ENCODE data around the gene MRTO4.
"Not testable (repeated sequence)": the region's sequence is repeated elsewhere in the genome, so short reads cannot be mapped to it uniquely, and the experiment has no call there.

The MRTO4 gene

DNA sequence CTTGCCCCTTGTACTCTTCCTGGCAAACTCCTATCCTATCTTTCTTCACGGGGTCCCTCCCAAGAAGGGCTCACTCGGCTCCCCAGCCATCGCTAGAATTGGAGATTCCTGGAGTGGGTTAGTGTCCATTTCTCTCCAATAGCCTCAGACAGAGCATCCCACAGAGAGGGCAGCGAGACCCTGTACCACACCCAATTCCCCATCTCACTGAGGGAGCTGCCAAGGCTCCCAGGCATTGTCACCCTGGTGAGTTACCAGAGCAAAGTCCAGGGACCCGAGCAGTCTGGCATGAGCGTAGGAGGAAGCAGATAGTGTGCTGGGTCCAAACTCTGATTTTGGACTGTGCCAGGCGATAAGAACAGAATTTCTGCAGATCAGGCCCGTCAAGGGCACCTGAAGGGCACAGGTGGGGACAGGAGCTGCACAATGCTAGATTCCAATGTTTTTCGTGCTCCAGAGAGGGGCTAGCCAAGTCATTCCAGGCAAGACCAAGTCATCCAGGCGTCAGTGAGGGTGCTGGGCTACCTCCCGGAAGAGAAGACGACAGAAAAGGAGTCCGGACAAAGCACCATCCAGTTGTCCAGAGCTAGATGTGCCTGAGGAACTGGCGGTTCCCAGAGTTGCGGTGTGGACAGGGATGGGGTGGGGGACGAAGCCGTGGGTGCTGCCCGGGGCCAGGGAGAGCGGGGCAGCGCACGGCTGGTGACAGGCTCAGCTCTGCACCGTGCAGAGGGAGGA lies 21.7 kb downstream of the MRTO4 start:
- DNase-seq = no peak

- not testable (repeated sequence) for DNase-seq
Observed at GRCh38 chr1:19273844-19274531, 22.4 kb downstream of the MRTO4 start.

GRCh38 chr1:19274636-19275035 lies 23.0 kb downstream of the MRTO4 start:
- no peak for DNase-seq

DNA sequence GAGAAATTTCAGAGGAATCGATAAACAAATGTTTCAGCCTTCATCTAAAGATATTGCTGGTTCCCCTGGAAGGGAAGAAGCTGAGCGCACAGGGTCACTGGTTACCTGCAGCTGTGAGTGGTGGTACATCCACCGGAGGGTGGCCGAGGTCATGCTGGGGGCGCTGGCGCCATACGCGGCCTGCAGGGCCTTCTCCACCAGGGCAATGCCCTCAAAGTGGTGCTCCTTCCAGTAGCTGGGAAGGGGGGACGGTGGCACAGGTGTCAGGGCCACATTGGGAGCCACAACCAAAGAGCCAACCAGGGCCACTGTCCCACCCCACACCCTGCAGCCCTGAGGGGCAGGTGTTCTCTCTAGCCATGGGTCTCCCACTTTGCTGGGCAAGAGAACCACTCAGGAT lies 32.3 kb downstream of the MRTO4 start:
- no peak for DNase-seq

- DNase-seq = no peak
Observed at GRCh38 chr1:19284881-19285280, 33.3 kb downstream of the MRTO4 start.

DNA sequence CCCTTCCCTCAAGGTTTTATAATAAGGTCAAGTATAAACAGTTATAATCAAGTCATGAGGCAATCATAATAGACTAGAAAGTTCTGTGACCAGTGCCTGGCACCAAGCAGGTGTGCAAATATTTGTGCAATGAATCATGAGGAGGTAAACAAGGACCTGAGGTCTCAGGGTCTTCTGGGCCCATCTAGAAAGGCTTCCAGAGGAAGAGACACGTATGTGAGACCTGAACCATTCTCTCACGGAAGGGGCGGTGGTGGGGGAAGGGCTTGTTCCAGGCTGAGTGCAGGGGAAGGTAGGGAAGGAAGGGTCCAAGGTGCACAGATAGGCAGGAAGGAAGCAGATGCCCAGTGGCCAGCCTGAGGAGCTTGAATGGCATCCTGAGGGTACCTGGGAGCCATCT lies 33.8 kb downstream of the MRTO4 start:
- DNase-seq = not testable (repeated sequence)

GRCh38 chr1:19285807-19286206 lies 34.2 kb downstream of the MRTO4 start:
- not testable (repeated sequence) for DNase-seq

DNA sequence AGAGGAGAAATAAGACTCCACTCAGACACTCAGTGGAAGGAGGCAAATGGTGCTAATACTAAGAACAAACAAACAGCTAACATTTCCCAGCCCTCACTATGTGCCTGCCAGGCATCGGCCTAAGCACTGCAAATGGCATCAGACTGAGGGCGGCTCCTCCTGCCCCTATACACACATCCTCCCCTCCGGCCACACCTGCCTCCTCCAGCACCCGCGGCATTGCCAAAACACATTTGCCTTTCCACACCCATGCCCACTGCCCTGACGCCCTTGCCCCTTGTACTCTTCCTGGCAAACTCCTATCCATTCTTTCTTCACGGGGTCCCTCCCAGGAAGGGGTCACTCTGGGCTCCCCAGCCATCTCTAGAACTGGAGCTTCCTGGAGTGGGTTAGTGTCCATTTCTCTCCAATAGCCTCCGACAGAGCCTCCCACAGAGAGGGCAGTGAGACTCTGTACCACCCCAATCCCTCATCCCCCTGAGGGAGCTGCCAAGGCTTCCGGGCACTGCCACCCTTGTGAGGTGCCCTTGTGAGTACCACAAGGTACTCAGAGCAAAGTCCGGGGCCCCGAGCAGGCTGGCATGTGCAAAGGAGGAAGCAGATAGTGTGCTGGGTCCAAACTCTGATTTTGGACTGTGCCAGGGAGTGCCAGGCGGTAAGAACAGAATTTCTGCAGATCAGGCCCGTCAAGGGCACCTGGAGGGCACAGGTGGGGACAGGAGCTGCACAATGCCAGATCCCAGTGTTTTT lies 36.0 kb downstream of the MRTO4 start:
- no peak for DNase-seq

DNA sequence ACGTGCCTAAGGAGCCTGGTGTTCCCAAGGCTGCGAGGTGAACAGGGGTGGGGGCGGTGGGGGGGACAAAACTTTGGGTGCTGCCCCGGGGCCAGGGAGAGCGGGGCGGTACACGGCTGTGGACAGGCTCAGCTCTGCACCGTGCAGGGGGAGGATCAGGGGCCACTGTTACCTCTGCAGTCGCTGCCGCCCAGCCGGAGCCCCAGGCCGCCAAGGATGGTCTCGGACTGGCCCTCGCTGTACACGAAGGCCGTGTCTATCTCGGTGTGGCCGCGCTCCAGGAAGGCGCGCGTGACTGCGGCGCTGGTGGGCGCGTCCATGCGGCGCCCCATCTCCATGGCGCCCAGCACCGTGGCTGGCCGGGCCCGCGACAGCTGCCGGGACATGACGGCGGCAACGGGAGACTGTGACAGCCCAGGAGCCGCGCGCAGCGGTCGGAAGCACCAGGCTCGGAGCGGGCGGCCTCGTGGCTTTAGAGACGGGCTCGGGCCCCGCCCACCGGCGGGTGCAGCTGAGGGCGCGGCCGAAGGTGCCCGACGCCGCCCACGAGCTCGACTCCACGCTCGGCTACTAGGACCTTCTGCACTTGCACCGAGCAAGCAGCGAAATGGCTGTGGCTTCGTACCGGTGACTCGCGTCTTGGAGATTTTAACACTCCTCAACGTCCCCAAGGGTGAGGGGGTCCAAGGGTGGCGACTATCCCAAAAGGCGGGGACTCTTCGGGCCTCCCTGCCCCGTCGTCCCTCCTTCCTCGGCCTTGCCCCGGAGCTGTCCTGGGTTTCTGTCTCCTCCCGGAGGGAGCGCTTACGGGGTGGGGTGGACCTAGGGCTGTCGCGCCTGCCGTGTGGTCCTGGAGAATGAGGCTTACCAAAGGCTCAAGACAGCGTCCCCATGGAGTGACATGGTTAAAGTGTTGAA lies 37.0 kb downstream of the MRTO4 start, which contains the start of gene AKR7A3:
Gene AKR7A3 (minus strand): TSS at position 447 of the 918 bp plus-strand sequence. CDS start 61 bp downstream, at position 386.
- DNase-seq = peak; percentile 68

DNA sequence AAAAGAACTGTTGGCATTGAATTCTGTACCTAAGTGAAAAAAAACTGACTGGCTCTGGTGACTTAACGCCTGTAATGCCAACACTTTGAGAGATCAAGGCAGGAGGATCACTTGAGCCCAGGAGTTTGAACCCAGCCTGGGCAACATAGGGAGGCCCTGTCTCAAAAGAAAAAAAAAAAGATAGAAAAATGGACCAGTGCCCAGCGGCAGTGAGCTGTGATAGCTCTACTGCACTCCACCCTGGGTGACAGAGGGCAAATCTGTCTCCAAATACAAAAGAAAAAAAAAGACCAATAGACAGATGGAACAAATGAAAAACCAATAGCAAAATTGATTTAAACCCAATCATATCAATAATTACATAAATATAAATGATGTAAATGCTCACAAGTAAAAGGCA lies 37.6 kb downstream of the MRTO4 start:
- no peak for DNase-seq

DNA sequence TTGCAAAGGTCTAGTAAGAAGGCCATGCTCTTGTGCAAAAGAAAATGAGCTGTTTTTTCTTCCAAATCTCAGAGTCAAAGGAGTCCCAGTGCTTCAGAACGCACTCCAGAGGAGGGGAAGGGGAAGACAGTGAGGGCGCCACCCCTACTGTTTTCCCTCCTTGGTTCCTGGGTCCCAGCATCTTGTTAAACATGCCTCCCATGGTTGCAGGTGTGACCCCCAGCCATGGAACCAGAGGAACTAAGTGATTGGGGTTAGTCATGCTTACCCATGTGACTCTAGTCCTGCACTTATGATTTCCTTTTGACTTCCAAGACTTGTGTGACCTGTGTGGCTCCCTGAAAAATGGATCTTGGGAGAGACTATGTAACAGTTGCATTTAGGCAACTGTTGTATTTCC lies 43.0 kb downstream of the MRTO4 start:
- DNase-seq = no peak

DNA sequence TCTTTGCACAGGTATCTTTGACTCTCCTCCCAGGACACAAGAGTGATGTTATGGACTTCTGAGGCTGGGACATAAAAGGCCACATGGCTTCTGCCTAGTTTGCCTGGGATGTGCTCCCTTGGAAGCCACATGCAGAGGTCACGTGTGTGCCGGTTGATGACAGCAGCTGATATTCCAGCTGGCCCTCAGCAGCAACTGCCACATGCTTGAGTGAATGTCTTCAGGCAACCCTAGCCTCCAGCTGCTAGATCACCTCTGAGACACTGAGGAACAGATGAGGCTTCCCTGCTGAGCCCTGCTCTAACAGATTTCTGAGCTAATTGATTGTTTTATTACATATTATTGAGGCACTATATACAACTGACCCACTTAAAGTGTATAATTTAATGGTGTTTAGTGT lies 48.6 kb downstream of the MRTO4 start:
- DNase-seq = no peak

GRCh38 chr1:19304081-19304480 lies 52.5 kb downstream of the MRTO4 start:
- DNase-seq = not testable (repeated sequence)

DNA sequence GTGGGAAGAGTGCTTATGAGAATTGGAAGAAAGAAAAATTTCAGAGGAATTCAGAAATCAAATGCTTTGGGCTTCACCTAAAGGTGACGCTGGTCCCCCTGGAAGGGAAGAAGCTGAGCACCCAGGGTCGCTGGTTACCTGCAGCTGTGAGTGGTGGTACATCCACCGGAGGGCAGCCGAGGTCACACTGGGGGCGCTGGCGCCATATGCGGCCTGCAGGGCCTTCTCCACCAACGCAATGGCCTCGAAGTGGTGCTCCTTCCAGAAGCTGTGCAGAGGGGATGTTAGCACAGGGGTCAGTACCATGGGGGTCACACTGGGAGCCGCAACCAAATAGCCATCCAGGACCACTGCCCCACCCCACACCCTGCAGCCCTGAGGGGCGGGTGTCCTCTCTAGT lies 54.3 kb downstream of the MRTO4 start:
- no peak for DNase-seq

DNA sequence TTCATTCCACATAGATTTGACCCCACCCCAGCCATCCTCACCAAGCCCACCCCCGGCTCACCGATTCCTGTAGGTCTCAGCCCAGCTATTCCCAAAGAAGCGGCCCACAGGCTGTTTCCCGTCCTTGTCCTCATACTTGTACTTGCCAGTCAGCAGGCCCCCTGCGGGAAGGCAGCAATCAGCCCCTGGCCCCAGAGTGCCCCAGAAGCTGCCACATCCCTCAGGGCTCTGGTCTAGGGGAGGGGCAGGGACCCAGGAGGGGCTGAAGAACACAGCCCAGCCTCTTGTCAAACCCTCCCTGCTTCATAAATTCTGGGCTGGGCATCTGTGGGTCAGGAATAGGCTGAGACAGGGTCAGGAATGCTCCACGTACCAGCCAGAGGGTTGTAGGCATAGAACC lies 55.3 kb downstream of the MRTO4 start:
- no peak for DNase-seq

GRCh38 chr1:19307794-19308508 lies 56.3 kb downstream of the MRTO4 start:
- DNase-seq = no peak

DNA sequence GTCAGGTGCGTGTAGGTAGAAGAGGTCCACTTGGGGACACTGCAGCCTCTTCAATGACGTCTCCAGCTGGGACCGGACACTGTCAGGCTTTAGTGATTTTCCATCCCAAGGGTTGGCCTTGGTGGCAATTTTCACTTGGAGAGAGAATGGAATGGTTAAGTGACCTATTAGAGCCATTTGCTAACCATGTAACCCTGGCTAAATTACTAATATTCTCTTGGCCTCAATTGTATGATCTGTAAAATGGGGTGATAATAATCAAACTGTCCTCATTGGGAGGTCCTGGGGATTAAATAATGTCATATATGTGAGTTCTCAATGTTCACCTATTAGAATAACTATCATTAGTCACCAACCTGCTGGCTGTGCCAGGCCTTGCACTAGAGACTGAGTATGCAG lies 56.9 kb downstream of the MRTO4 start:
- DNase-seq = no peak

DNA sequence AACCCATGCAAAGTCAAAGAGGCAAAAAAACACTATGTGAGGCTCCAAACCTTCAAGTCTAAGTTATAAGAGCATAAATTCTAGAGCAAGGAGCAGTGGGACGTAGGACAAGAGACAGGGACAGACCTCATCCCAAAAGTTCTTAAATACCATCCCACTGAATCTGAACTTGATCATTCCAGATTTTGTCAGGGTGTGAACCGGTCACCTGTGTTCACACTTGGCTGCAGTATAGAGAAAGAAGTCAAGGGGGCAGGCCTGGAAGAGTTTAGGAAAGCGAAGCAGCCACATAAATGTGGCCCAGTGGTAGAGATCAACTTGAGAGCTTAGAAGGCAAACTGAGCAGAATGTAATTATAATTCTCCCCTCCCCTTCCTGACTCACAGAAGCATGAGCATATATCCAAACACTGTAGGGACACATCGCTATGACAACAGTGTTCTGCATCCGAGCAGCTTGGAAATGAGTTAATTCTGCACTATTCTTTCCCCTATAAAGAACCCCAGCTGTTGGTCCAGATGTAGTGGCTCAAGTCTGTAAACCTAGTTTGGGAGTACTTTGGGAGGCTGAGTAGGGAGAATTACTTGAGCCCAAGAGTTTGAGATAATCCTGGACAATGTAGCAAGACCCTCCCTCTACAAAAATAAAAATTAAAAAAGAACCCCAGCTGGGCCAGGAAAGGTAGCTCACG lies 57.7 kb downstream of the MRTO4 start:
- DNase-seq = no peak

Measured in stimulated activated CD4-positive, alpha-beta T cell treated with anti-CD3 and anti-CD28 coated beads, Interleukin-1b, Interleukin-23, amount 100 ng/mL, for 48 hours (primary cell).